PC-9 (cell line): ENCODE data around the gene SLC6A19. TPM values are rescaled to one million over a fixed set of nuclear protein-coding genes. Genes with fewer than 3 reads are reported as not detected.

Experiments used
- BruUV-seq: library from RNA; stranded (reverse); fragments of 400-500 nt; replicated peaks from 2 replicates; lab custom pipeline; 2021; lab: Mats Ljungman, UMichigan
- CTCF ChIA-PET: fragments of 300-600 bp; sonication (Branson Sonifier 250); formaldehyde crosslinking; loops from one replicate; lab custom pipeline; 2022; ENCODE audit warnings: antibody characterized with exemption; lab: Charles Lee
- POLR2A ChIA-PET: fragments of 300-600 bp; sonication (Branson Sonifier 250); formaldehyde crosslinking; loops from one replicate; lab custom pipeline; 2022; ENCODE audit warnings: antibody characterized with exemption; ENCODE audit not compliant: unreplicated experiment; lab: Charles Lee
- DNase-seq, 2 experiments: peaks; one replicate each; pipeline versions ENCODE4 v3.0.0 to v3.0.0-alpha.2; 2015 to 2022; ENCODE audit warnings: mixed read lengths in 1 of 2
- H2AFZ ChIP-seq: fragments of 200-600 bp; sonication (generic); 2 replicates; pipeline ENCODE4 v1.8.1; 2017; ENCODE audit warnings: antibody characterized with exemption
- H3F3A ChIP-seq: fragments of 200-600 bp; sonication (generic); 2 replicates; pipeline ENCODE4 v1.8.1; 2017; ENCODE audit warnings: antibody characterized with exemption, mild to moderate bottlenecking, low read depth; ENCODE audit not compliant: insufficient read depth
- H3K27ac ChIP-seq: fragments of 200-600 bp; sonication (generic); 2 replicates; pipeline ENCODE4 v1.6.1; 2016; ENCODE audit warnings: mixed run types
- H3K27me3 ChIP-seq: fragments of 200-600 bp; sonication (generic); 2 replicates; pipeline ENCODE4 v1.6.1; 2016; ENCODE audit warnings: low read depth, mixed run types; ENCODE audit not compliant: insufficient read depth
- H3K36me3 ChIP-seq: fragments of 200-600 bp; sonication (generic); 2 replicates; pipeline ENCODE4 v1.6.1; 2016; ENCODE audit warnings: low read depth, mixed run types
- H3K4me1 ChIP-seq: fragments of 200-600 bp; sonication (generic); replicated peaks from 2 replicates; pipeline ENCODE4 v1.6.1; 2016; ENCODE audit warnings: mixed run types; ENCODE audit not compliant: insufficient read depth
- H3K4me2 ChIP-seq: fragments of 200-600 bp; sonication (generic); 2 replicates; pipeline ENCODE4 v1.6.1; 2017; ENCODE audit warnings: mixed run types
- H3K4me3 ChIP-seq: fragments of 200-600 bp; sonication (generic); 2 replicates; pipeline ENCODE4 v1.6.1; 2016; ENCODE audit warnings: mixed run types
- H3K79me2 ChIP-seq: fragments of 200-600 bp; sonication (generic); 2 replicates; pipeline ENCODE4 v1.6.1; 2017; ENCODE audit warnings: low read depth, mixed run types
- H3K9me2 ChIP-seq: fragments of 200-600 bp; sonication (generic); 2 replicates; pipeline ENCODE4 v1.8.1; 2017; ENCODE audit warnings: mild to moderate bottlenecking; ENCODE audit not compliant: insufficient read depth
- H3K9me3 ChIP-seq: fragments of 200-600 bp; sonication (generic); 2 replicates; pipeline ENCODE4 v1.8.1; 2016; ENCODE audit warnings: low read depth; ENCODE audit not compliant: insufficient read depth
- H4K20me1 ChIP-seq: fragments of 200-600 bp; sonication (generic); 2 replicates; pipeline ENCODE4 v1.8.1; 2017; ENCODE audit not compliant: insufficient read depth
- CTCF ChIP-seq: fragments of 200-600 bp; sonication (generic); conservative IDR thresholded peaks from 2 replicates; pipeline ENCODE4 v1.6.1; 2017; ENCODE audit warnings: mixed run types, antibody characterized with exemption, mild to moderate bottlenecking, moderate library complexity
- EZH2 ChIP-seq: fragments of 200-600 bp; sonication (generic); IDR thresholded peaks from 2 replicates; pipeline ENCODE4 v1.8.0; 2017; ENCODE audit warnings: antibody characterized with exemption, low read depth
- intact Hi-C: fragments of 100-400 bp; cut with micrococcal nuclease; formaldehyde crosslinking; loops from one replicate; pipeline ENCODE4 v1.10.0; 2022; ENCODE audit not compliant: unreplicated experiment
- total RNA-seq: library from RNA; stranded (reverse); gene quantifications from 2 replicates; pipeline ENCODE4 v1.2.3, GENCODE V29; 2021

Gene SLC6A19
- total RNA-seq, 1 experiment from 2014 or later: not detected

- ChIA-PET CTCF (no interaction called here), POLR2A (no interaction called here)
- Histone ChIP-seq H3K9me3 (peaks cover 5% of the 10 kb centered on the region; the same call in 1 of the 2 replicates), H4K20me1 (peaks cover 11% of the 10 kb centered on the region), H3K9me2 (no peaks in the 10 kb centered on the region), H3K27me3 (peaks cover 96% of the 10 kb centered on the region), H3K36me3 (no peaks in the 10 kb centered on the region), H3K27ac (no peak overlapping the region), H3K4me2 (no peak overlapping the region), H3F3A (peaks cover 10% of the 10 kb centered on the region), H2AFZ (no peak overlapping the region), H3K4me3 (no peak overlapping the region), H3K79me2 (no peaks in the 10 kb centered on the region), H3K4me1 (no peaks in the 10 kb centered on the region)
- intact Hi-C loops: no loop called here
- TF ChIP-seq EZH2: no peak
- no peak for TF ChIP-seq CTCF
- BruUV-seq: no TSS peak
- DNase-seq: no peak
Measured at GRCh38 chr5:1222147-1222546, 20.8 kb downstream of the SLC6A19 start.

GRCh38 chr5:1222621-1223277 lies 21.4 kb downstream of the SLC6A19 start:
- peaks cover 10% of the 10 kb centered on the region for H3F3A ChIP-seq
- no peaks in the 10 kb centered on the region for H3K36me3 ChIP-seq
- H3K79me2 ChIP-seq: no peaks in the 10 kb centered on the region
- no peak overlapping the region for H3K4me3 ChIP-seq
- H4K20me1 ChIP-seq: peaks cover 11% of the 10 kb centered on the region
- no TSS peak for BruUV-seq
- peaks cover 96% of the 10 kb centered on the region for H3K27me3 ChIP-seq
- intact Hi-C loops: no loop called here
- no peak for DNase-seq
- H3K9me2 ChIP-seq: no peaks in the 10 kb centered on the region
- H2AFZ ChIP-seq: no peak overlapping the region
- H3K9me3 ChIP-seq: peaks cover 5% of the 10 kb centered on the region; the same call in 1 of the 2 replicates
- H3K4me2 ChIP-seq: no peak overlapping the region
- H3K4me1 ChIP-seq: no peaks in the 10 kb centered on the region; the same call in 1 of the 2 replicates
- POLR2A ChIA-PET: no interaction called here
- H3K27ac ChIP-seq: no peak overlapping the region
- TF ChIP-seq EZH2 (no peak), CTCF (no peak)
- CTCF ChIA-PET: no interaction called here

GRCh38 chr5:1223278-1223670 lies 21.9 kb downstream of the SLC6A19 start:
- H3K79me2 ChIP-seq: no peaks in the 10 kb centered on the region
- H4K20me1 ChIP-seq: peaks cover 11% of the 10 kb centered on the region
- ChIA-PET POLR2A (no interaction called here), CTCF (no interaction called here)
- H3K4me1 ChIP-seq: no peaks in the 10 kb centered on the region; the same call in 1 of the 2 replicates
- H2AFZ ChIP-seq: no peak overlapping the region
- peaks cover 10% of the 10 kb centered on the region for H3F3A ChIP-seq
- no peak overlapping the region for H3K4me3 ChIP-seq
- no TSS peak for BruUV-seq
- no peak overlapping the region for H3K27ac ChIP-seq
- no peak for DNase-seq
- H3K27me3 ChIP-seq: peaks cover 96% of the 10 kb centered on the region
- no peaks in the 10 kb centered on the region for H3K9me2 ChIP-seq
- no peak for TF ChIP-seq EZH2
- TF ChIP-seq CTCF: no peak
- no peak overlapping the region for H3K4me2 ChIP-seq
- intact Hi-C loops: no loop called here
- H3K36me3 ChIP-seq: no peaks in the 10 kb centered on the region
- H3K9me3 ChIP-seq: peaks cover 5% of the 10 kb centered on the region; the same call in 1 of the 2 replicates
